ENCODE data around the gene DNAI2. TPM values are rescaled to one million over a fixed set of nuclear protein-coding genes. Genes with fewer than 3 reads are reported as not detected.

The DNAI2 gene
- total RNA-seq, 4 donors from 2014 or later: 2.1 TPM; not detected in 3

DNA sequence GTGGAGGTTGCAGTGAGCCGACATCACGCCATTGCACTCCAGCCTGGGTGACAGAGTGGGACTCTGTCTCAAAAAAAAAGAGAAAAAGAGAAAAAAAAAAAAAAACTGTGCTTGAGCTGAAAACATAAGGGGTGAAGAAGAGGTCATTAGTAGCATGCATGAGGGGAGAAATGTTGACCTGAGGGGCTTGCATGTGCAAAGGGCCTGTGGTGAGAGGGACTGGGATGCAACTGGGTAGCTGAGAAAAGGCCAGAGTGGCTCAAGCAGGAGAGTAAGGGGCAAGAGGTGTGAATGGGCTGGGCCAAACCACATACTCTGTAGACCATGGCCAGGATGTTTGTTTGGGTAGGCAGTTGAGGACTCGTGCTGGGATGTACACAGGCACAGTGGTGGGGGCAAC is 55.3 kb downstream of the DNAI2 start:
- peaks cover 0 to 7% of the 10 kb centered on the region in 2 donors for H3K27me3 ChIP-seq
- TF ChIP-seq CTCF (IDR thresholded peaks at IDR 0.05) (no peak), POLR2A (IDR thresholded peaks at IDR 0.05) (no peak)
- no peaks in the 10 kb centered on the region for H3K36me3 ChIP-seq
- no peak for DNase-seq
- H3K4me1 ChIP-seq: peaks cover 0 to 10% of the 10 kb centered on the region in 2 donors
- no peak overlapping the region for H3K4me3 ChIP-seq
- intact Hi-C loops (cut with DNase I; ENCODE audit: low total_unique reads): no loop called here
- no peaks in the 10 kb centered on the region for H3K9me3 ChIP-seq
- H3K27ac ChIP-seq: no peak overlapping the region

- H3K9me3 ChIP-seq: no peaks in the 10 kb centered on the region
- TF ChIP-seq CTCF (IDR thresholded peaks at IDR 0.05) (no peak), POLR2A (IDR thresholded peaks at IDR 0.05) (no peak)
- H3K27me3 ChIP-seq: peaks cover 0 to 7% of the 10 kb centered on the region in 2 donors
- no peak overlapping the region for H3K27ac ChIP-seq
- no peak overlapping the region for H3K4me3 ChIP-seq
- no peaks in the 10 kb centered on the region for H3K36me3 ChIP-seq
- no peak for DNase-seq
- peaks cover 0 to 10% of the 10 kb centered on the region in 2 donors for H3K4me1 ChIP-seq
- intact Hi-C loops (cut with DNase I; ENCODE audit: low total_unique reads): no loop called here
These were observed 56.4 kb downstream of the DNAI2 start for GRCh38 chr17:74330446-74330845.

DNA sequence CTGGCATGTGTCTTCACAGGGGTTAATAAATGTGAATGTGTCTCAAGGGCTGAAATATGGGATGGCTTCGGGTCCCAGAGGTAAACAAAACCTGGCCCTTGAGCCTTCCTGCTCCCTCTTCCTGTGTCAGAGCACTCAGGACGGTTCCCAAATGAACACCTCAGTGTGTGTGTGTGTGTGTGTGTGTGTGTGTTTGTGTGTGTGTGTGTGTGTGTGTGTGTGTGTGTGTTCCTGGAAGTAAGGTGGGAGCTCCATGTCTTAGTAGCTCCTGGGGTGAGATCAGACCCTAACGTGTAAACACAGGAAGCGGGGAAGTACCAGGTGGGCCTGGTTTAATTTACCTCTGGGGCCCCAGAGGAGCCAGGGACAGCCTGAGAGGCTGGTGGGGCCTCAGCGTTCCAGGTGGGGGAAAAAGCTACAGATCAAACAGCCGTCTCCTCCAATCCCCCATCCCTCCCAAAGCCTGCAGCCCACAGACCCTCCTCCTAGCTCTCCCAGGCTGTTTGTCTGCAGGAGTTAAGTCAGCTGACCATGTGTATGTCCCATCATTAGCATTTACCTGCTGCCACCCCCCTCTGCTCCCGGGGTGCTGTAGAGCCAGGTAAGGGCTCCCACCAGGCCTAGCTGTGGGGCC is 58.1 kb downstream of the DNAI2 start:
- DNase-seq: no peak
- H3K9me3 ChIP-seq: no peaks in the 10 kb centered on the region
- H3K27me3 ChIP-seq: no peaks in the 10 kb centered on the region
- TF ChIP-seq CTCF (IDR thresholded peaks at IDR 0.05): no peak
- no peak for TF ChIP-seq POLR2A (IDR thresholded peaks at IDR 0.05)
- H3K4me3 ChIP-seq: no peak overlapping the region
- no peak overlapping the region for H3K27ac ChIP-seq
- intact Hi-C loops (cut with DNase I; ENCODE audit: low total_unique reads): no loop called here
- H3K4me1 ChIP-seq: no peaks in the 10 kb centered on the region
- H3K36me3 ChIP-seq: no peaks in the 10 kb centered on the region

GRCh38 chr17:74332763-74333283 is 58.8 kb downstream of the DNAI2 start:
- Histone ChIP-seq H3K27ac (no peak overlapping the region), H3K27me3 (no peaks in the 10 kb centered on the region)
- no peak for TF ChIP-seq POLR2A (IDR thresholded peaks at IDR 0.05)
- TF ChIP-seq CTCF (IDR thresholded peaks at IDR 0.05): no peak

DNA sequence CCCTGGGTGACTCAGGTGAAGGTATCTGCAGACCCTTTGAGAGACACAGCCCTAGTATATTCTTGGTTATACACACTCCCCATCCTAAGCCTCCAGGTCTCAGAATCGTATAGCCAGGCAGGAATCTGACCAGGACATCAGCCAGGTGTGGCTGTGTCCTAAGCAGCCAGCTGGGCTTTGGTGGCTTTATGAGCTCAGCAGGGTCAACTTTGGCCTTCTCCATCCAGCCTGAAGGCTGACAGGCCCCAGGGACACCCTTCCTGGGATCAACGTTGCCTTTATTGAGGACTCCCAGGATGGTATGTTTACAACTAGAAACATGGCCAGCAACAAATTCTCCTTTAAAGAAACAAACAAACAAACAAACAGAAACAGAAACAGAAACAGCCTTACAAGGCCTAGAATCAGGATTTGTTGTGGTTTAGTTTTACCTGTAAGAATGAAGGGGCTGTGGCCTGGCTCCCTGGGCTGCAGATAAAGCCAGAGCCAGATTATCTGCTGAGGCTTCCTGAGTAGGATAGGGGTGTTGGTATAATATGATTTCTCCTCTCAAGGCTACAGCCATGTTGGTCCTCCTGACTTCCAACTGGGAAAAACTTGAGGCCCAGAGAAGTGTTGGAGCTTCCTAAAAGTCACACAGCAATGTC is 60.5 kb downstream of the DNAI2 start:
- Histone ChIP-seq H3K27ac (no peak overlapping the region), H3K27me3 (no peaks in the 10 kb centered on the region), H3K4me3 (no peak overlapping the region), H3K4me1 (no peaks in the 10 kb centered on the region), H3K36me3 (no peaks in the 10 kb centered on the region), H3K9me3 (no peaks in the 10 kb centered on the region)
- intact Hi-C loops (cut with DNase I; ENCODE audit: low total_unique reads): no loop called here
- DNase-seq: no peak
- no peak for TF ChIP-seq POLR2A (IDR thresholded peaks at IDR 0.05)
- no peak for TF ChIP-seq CTCF (IDR thresholded peaks at IDR 0.05)

More at GRCh38 chr17:74332763-74333283, 58.8 kb downstream of the DNAI2 start:
- Histone ChIP-seq H3K36me3 (no peaks in the 10 kb centered on the region), H3K4me3 (no peak overlapping the region), H3K4me1 (no peaks in the 10 kb centered on the region), H3K9me3 (no peaks in the 10 kb centered on the region)
- intact Hi-C loops (cut with DNase I; ENCODE audit: low total_unique reads): no loop called here
- DNase-seq: no peak

All from uterus (tissue), 4 donors.